Measurements from ENCODE around the gene DPF3.

DPF3 gene

GRCh38 chr14:72652179-72652578, 241.7 kb downstream of the DPF3 start:
- in situ Hi-C loops (cut with MboI; ENCODE audit: low sequenced_read_pairs), result no loop called here

- in situ Hi-C loops (cut with MboI; ENCODE audit: low sequenced_read_pairs), result no loop called here
Measured at GRCh38 chr14:72651714-72652113, 242.2 kb downstream of the DPF3 start.

GRCh38 chr14:72651081-72651480, 242.8 kb downstream of the DPF3 start:
- in situ Hi-C loops (cut with MboI; ENCODE audit: low sequenced_read_pairs), result no loop called here

- in situ Hi-C loops (cut with MboI; ENCODE audit: low sequenced_read_pairs), result no loop called here
Measured at GRCh38 chr14:72649603-72650227, 244.2 kb downstream of the DPF3 start.

GRCh38 chr14:72647782-72648181, 246.1 kb downstream of the DPF3 start:
- in situ Hi-C loops (cut with MboI; ENCODE audit: low sequenced_read_pairs), result no loop called here

GRCh38 chr14:72646861-72647528, 246.9 kb downstream of the DPF3 start:
- in situ Hi-C loops (cut with MboI; ENCODE audit: low sequenced_read_pairs), result no loop called here

- in situ Hi-C loops (cut with MboI; ENCODE audit: low sequenced_read_pairs), result no loop called here
Measured at GRCh38 chr14:72645706-72646105, 248.2 kb downstream of the DPF3 start.

- in situ Hi-C loops (cut with MboI; ENCODE audit: low sequenced_read_pairs), result no loop called here
Measured at GRCh38 chr14:72644758-72645489, 249.0 kb downstream of the DPF3 start.

- in situ Hi-C loops (cut with MboI; ENCODE audit: low sequenced_read_pairs), result no loop called here
Measured at GRCh38 chr14:72644038-72644437, 249.9 kb downstream of the DPF3 start.

GRCh38 chr14:72643317-72643801, 250.5 kb downstream of the DPF3 start:
- in situ Hi-C loops (cut with MboI; ENCODE audit: low sequenced_read_pairs), result no loop called here

- in situ Hi-C loops (cut with MboI; ENCODE audit: low sequenced_read_pairs), result no loop called here
Measured at GRCh38 chr14:72640911-72641485, 252.9 kb downstream of the DPF3 start.

- in situ Hi-C loops (cut with MboI; ENCODE audit: low sequenced_read_pairs), result no loop called here
Measured at GRCh38 chr14:72638021-72638420, 255.9 kb downstream of the DPF3 start.

GRCh38 chr14:72636871-72637270, 257.0 kb downstream of the DPF3 start:
- in situ Hi-C loops (cut with MboI; ENCODE audit: low sequenced_read_pairs), result no loop called here

- in situ Hi-C loops (cut with MboI; ENCODE audit: low sequenced_read_pairs), result no loop called here
Measured at GRCh38 chr14:72636094-72636493, 257.8 kb downstream of the DPF3 start.

- in situ Hi-C loops (cut with MboI; ENCODE audit: low sequenced_read_pairs), result no loop called here
Measured at GRCh38 chr14:72634691-72635616, 258.9 kb downstream of the DPF3 start.

- in situ Hi-C loops (cut with MboI; ENCODE audit: low sequenced_read_pairs), result no loop called here
Measured at GRCh38 chr14:72633551-72633950, 260.4 kb downstream of the DPF3 start.

GRCh38 chr14:72632727-72633126, 261.2 kb downstream of the DPF3 start:
- in situ Hi-C loops (cut with MboI; ENCODE audit: low sequenced_read_pairs), result no loop called here

- in situ Hi-C loops (cut with MboI; ENCODE audit: low sequenced_read_pairs), result no loop called here
Measured at GRCh38 chr14:72631401-72631800, 262.5 kb downstream of the DPF3 start.

GRCh38 chr14:72630374-72630773, 263.5 kb downstream of the DPF3 start:
- in situ Hi-C loops (cut with MboI; ENCODE audit: low sequenced_read_pairs), result no loop called here

GRCh38 chr14:72629534-72629933, 264.4 kb downstream of the DPF3 start:
- in situ Hi-C loops (cut with MboI; ENCODE audit: low sequenced_read_pairs), result no loop called here

GRCh38 chr14:72625689-72626088, 268.2 kb downstream of the DPF3 start:
- in situ Hi-C loops (cut with MboI; ENCODE audit: low sequenced_read_pairs), result no loop called here

Measured in HL-60/S4 (cell line).